GM19328 (cell line): ENCODE results near the gene MSANTD2.

Experiments used
- ATAC-seq: cut with Tn5 transposase; IDR thresholded peaks from one replicate; pipeline ENCODE4 v1.9.1; 2021; ENCODE audit warnings: mild to moderate bottlenecking, moderate library complexity; ENCODE audit not compliant: unreplicated experiment

MSANTD2 gene

DNA sequence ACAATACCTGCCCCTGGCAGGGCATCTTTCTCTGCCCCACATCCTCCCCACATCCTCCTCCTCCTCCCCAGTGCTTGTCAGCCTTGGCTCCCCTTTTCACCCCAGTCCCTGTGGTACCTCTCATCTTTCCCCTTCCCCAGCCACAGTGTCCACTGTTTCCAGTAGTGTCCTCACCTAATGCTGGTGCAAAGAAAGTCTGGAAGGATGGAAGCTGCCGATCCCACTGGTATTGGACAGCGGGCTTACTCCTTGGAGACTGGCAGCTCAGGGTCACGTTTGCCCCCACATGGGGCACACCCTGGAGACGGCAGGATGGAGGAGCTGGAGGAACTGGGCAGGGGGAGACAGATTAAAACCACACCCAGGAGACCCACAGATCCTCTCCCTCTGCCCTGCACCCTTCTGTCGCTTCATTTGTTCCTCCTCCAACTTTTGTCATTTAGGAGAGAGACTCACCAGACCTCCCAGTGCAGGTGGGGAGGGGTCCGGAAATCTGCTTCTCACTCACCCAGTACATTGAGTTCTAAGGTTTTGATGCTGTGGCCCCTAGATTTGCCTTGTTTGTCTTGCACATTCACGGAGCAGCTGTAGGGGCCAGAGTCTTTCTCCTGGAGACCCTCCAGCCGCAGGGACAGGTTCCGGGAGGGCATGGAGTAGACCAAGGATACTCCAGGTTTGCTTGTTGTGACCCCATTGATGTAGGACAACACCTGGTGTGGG lies 44.0 kb downstream of the MSANTD2 start:
- ATAC-seq: no peak

GRCh38 chr11:124754710-124755109 lies 45.5 kb downstream of the MSANTD2 start:
- no peak for ATAC-seq

- no peak for ATAC-seq
Observed at GRCh38 chr11:124754309-124754708, 45.9 kb downstream of the MSANTD2 start.

DNA sequence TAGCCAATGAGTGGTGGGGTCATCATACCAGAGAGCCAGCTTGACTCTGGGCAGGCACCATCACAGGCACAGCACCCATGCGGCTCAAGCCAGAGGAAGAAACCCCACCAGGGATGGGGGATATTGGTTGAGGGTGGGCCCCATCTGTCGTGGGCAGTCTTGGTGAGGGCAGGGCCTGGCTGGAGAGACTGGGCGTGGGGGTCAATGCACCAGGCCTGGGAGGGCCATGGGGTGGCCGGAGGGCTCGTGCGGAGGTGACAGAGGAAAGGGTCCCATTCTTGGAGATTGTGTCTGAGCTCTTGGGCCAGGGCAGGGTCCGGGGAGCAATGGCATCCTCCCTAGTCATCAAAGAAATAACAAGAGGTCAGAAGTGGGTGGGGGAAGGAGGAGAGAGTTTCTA lies 46.6 kb downstream of the MSANTD2 start:
- ATAC-seq: no peak

DNA sequence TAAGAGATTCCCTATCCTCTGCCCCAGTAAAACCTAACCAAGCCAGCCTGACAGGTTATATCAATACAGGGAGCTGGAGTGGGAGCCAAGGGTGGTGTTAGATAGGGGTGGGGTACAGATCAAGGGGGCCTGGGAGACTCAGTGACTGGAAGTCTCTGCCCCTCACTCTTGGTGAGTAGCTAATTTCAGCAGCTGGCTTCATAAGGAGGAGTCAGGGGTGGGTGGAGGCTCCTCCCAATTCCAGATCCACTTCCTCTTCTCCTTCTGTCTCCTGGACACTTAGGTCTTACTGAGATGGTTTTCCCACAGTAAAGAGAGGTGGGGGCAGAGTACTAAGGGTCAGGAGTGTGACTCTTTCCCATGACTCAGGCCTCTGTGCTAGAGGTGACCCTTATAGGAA lies 47.0 kb downstream of the MSANTD2 start:
- ATAC-seq: no peak

- ATAC-seq: no peak
Observed at GRCh38 chr11:124752471-124753102, 47.6 kb downstream of the MSANTD2 start.

DNA sequence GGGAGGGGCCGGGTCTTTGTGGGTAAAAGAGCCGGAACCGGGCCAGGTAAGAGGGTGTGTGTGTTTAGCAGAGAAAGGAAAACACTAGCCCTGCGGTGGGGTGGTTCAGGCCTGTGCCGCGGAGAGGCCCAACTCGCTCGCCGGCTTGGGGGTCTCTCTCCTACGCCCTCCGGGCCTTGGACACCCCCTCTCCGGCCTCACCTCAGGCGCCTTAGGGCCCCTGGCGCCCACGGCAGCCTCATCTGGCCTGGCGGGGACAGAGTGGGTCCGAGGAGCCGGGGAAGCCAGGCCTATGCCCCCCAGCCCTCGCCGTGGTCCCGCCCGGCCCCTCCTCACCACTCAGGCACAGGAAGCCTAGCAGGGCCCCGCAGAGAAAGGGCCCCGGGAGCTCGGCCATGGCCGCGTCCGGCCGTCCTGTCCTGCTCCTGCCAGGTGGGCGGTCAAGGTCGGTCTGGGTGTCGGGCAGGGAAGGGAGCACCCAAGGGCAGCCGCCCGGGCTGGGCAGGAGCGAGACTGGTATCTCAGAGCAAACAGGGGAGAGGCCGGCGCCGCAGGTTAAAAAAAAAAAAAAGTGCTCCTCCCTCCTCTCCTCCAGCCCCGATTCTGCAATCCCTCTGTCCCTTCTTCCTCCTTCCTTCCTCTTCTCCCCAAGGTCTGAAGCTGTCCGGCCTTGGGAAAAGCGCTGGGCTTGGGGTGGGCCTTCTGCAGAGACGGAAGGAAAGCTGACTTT lies 48.3 kb downstream of the MSANTD2 start, which contains the start of gene VSIG2:
Gene VSIG2 (minus strand): TSS at position 515 of the 730 bp plus-strand sequence. CDS start 118 bp downstream, at position 397.
- no peak for ATAC-seq

GRCh38 chr11:124751391-124751740 lies 48.8 kb downstream of the MSANTD2 start:
- ATAC-seq: no peak

GRCh38 chr11:124749912-124750311 lies 50.3 kb downstream of the MSANTD2 start:
- no peak for ATAC-seq

DNA sequence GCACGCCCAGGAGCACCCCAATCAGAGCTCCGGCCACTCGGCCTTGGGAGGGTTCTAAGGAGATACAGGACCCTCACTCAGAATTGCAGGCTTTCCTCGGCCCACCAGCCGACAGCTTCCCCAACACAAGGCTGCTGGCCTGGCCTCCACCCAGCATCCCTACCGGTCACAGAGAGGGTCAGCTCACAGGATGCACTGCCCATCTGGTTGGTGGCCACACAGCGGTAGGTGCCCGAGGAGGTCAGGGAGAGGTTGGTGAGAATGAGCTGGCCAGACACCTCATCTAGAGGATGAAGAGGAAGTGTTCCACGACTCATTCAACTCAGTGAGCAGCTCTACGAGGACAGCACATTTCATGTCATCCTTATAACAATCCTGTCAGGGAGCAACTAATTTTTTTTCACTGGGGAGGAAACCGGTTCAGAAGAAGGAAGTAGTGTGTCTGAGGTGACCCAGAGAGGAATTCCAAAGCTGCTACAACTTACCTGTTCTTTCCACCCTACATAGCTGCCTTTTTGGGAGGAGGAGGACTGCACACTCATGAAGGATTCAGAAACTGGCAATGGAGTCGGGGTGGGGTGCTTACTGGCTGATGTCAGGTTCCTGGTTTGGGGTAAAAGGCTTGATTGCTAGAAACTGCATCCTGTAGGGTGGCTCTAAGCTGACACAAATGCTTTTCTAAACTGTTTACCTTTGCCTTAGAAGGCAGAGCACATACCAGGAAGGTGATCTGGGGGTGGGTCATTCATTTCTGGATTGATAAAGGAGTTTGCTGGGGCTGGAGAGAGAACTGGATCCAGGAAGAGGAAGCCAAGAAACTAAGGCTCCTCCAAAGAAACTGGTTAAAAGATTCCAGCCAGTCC lies 51.5 kb downstream of the MSANTD2 start:
- no peak for ATAC-seq

DNA sequence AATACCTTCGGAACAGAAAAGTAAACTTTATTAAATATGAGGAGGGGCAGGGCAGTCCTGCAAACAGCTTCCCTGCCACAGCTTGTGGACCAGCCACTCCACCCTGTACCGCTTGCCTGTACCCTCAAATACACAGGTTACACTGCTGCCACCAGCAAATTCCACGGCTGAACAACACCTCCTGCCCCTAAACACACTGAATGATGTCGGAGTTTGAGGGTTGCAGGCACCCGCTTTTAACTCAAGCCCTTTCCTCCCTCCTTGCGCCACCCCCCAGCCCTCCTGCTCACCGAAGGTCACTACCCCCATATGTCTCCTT lies 52.1 kb downstream of the MSANTD2 start:
- no peak for ATAC-seq

GRCh38 chr11:124747406-124748099 lies 52.7 kb downstream of the MSANTD2 start:
- ATAC-seq: no peak

DNA sequence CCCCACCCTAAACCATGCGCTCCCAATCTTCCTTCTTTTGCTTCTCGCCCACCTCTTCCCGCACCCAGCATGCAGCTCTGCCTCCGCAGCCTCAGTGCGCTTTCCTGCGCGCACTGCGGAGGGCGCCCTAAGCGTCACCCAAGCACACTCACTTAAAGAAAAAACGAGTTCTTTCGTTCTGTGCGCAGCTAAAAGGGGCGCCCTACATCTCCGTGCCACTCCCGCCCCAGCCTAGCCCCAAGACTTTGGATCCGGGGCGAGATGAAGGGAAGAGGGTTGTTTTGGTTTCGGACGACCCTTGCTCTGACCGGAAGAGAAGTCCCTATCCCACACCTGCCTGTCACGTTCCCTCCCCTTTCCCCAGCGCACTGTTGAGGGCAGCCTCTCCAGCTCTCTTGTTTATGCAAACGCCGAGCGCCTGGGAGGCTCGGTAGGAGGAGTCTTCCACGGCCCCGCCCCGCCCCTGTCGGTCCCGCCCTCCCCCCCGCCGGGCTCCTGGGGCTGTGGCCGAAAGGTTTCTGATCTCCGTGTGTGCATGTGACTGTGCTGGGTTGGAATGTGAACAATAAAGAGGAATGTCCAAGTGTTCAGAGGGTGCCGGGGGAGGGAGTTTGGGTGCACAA lies 53.5 kb downstream of the MSANTD2 start:
- peak; percentile 92 for ATAC-seq

- ATAC-seq: no peak
Observed at GRCh38 chr11:124745835-124746620, 54.2 kb downstream of the MSANTD2 start.

GRCh38 chr11:124745270-124745834 lies 54.9 kb downstream of the MSANTD2 start:
- no peak for ATAC-seq

- no peak for ATAC-seq
Observed at GRCh38 chr11:124743050-124743449, 57.2 kb downstream of the MSANTD2 start.

DNA sequence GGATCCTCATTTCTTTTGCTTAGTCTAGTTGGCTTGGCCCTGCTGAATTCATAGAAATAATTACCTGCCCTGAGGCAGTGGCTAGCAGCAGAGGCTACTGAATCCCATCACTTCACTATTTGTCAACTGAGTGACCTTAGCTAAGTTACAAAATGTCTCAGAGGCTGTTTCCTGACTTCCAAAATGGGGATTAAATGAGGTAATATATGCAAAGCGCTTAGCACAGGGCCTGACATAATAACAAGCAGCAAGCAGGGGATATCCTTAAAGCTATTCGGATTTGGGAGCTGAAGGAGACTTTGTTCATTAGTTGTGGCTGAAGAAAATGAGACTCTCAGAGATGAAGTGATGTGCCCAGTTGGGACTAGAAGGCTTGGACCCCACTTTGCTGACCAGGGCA lies 57.7 kb downstream of the MSANTD2 start:
- ATAC-seq: no peak

DNA sequence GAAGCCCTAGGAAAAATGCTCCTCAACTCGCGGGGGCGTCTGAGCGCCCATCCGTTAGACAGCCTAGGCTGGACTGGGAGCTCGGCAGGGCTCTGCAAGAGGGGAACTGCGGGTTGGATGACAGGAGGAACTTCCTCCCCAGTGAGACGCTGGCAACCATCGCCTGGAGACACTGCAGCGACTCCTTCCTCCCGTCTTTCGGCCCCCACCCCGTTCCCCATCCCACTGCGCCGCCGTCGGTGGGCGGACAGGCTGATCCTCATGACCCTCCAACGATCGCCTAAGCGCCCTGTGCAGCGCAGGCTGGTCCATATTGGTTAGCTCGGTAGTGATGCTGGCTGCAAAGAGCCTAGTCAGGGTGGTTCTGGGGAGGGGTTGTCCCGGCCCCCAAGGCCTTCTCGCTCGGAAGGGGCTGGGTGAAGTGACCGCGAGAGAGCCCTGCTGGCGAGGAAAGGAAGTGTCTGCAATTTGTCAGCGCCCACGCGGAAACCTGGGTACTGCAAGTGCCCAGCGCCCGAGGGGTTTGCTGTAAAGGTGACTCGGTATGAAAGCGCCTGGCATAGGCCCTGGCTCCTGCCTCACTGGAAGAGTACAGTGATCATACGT lies 59.8 kb downstream of the MSANTD2 start:
- no peak for ATAC-seq
